Measurements from ENCODE around the gene EXOSC6.
"Not testable (repeated sequence)": the region's sequence is repeated elsewhere in the genome, so short reads cannot be mapped to it uniquely, and the experiment has no call there.

The EXOSC6 gene

GRCh38 chr16:70231831-70232230, 19.9 kb downstream of the EXOSC6 start:
- H3K36me3 Mint-ChIP-seq = peaks cover 89% of the 10 kb centered on the region
- not testable (repeated sequence) for DNase-seq (ENCODE audit: low spot score in 2 of 2); H3K27ac Mint-ChIP-seq; ATAC-seq; H3K4me3 Mint-ChIP-seq; H3K9me3 Mint-ChIP-seq; H3K4me1 Mint-ChIP-seq

- ATAC-seq; DNase-seq (ENCODE audit: low spot score in 2 of 2); H3K27ac Mint-ChIP-seq; H3K4me3 Mint-ChIP-seq; H3K9me3 Mint-ChIP-seq: not testable (repeated sequence)
- peaks cover 14% of the 10 kb centered on the region for H3K4me1 Mint-ChIP-seq
- H3K36me3 Mint-ChIP-seq = peaks cover 83% of the 10 kb centered on the region
These were observed 25.7 kb downstream of the EXOSC6 start for GRCh38 chr16:70226024-70226423.

GRCh38 chr16:70225430-70225829, 26.3 kb downstream of the EXOSC6 start:
- not testable (repeated sequence) for DNase-seq (ENCODE audit: low spot score in 2 of 2); ATAC-seq; H3K9me3 Mint-ChIP-seq; H3K4me3 Mint-ChIP-seq
- peaks cover 82% of the 10 kb centered on the region for H3K36me3 Mint-ChIP-seq
- H3K27ac Mint-ChIP-seq = peak overlapping the region; percentile 35
- H3K4me1 Mint-ChIP-seq = peaks cover 14% of the 10 kb centered on the region

- not testable (repeated sequence) for ATAC-seq; H3K27ac Mint-ChIP-seq; H3K9me3 Mint-ChIP-seq; DNase-seq (ENCODE audit: low spot score in 2 of 2); H3K4me3 Mint-ChIP-seq
- H3K36me3 Mint-ChIP-seq = peaks cover 84% of the 10 kb centered on the region
- peaks cover 14% of the 10 kb centered on the region for H3K4me1 Mint-ChIP-seq
These were observed 27.1 kb downstream of the EXOSC6 start for GRCh38 chr16:70224645-70225044.

- peak overlapping the region; percentile 71 for H3K27ac Mint-ChIP-seq
- peaks cover 86% of the 10 kb centered on the region for H3K36me3 Mint-ChIP-seq
- H3K4me1 Mint-ChIP-seq = peaks cover 14% of the 10 kb centered on the region
- not testable (repeated sequence) for ATAC-seq; DNase-seq (ENCODE audit: low spot score in 2 of 2); H3K4me3 Mint-ChIP-seq; H3K9me3 Mint-ChIP-seq
These were observed 27.7 kb downstream of the EXOSC6 start for GRCh38 chr16:70223971-70224513.

- Mint-ChIP-seq H3K27ac (peak overlapping the region; percentile 71), H3K36me3 (peaks cover 86% of the 10 kb centered on the region), H3K4me1 (peaks cover 14% of the 10 kb centered on the region)
- ATAC-seq; DNase-seq (ENCODE audit: low spot score in 2 of 2); H3K9me3 Mint-ChIP-seq; H3K4me3 Mint-ChIP-seq: not testable (repeated sequence)
These were observed 28.5 kb downstream of the EXOSC6 start for GRCh38 chr16:70223216-70223615.

- Mint-ChIP-seq H3K27ac (peak overlapping the region; percentile 71), H3K36me3 (peaks cover 86% of the 10 kb centered on the region), H3K4me1 (peaks cover 14% of the 10 kb centered on the region)
- H3K4me3 Mint-ChIP-seq; DNase-seq (ENCODE audit: low spot score in 2 of 2); ATAC-seq; H3K9me3 Mint-ChIP-seq: not testable (repeated sequence)
These were observed 29.2 kb downstream of the EXOSC6 start for GRCh38 chr16:70222574-70222973.

- H3K36me3 Mint-ChIP-seq = peaks cover 92% of the 10 kb centered on the region
- not testable (repeated sequence) for DNase-seq (ENCODE audit: low spot score in 2 of 2); ATAC-seq; H3K9me3 Mint-ChIP-seq; H3K4me3 Mint-ChIP-seq; H3K27ac Mint-ChIP-seq
- peaks cover 14% of the 10 kb centered on the region for H3K4me1 Mint-ChIP-seq
These were observed 33.2 kb downstream of the EXOSC6 start for GRCh38 chr16:70218586-70218985.

GRCh38 chr16:70206382-70206781, 45.4 kb downstream of the EXOSC6 start:
- not testable (repeated sequence) for H3K9me3 Mint-ChIP-seq, H3K4me3 Mint-ChIP-seq

GRCh38 chr16:70204668-70205405, 46.9 kb downstream of the EXOSC6 start:
- H3K4me1 Mint-ChIP-seq; H3K36me3 Mint-ChIP-seq; ATAC-seq; DNase-seq (ENCODE audit: low spot score in 2 of 2); H3K27ac Mint-ChIP-seq; H3K4me3 Mint-ChIP-seq; H3K9me3 Mint-ChIP-seq: not testable (repeated sequence)

More at GRCh38 chr16:70206382-70206781, 45.4 kb downstream of the EXOSC6 start:
- not testable (repeated sequence) for H3K36me3 Mint-ChIP-seq; ATAC-seq; DNase-seq (ENCODE audit: low spot score in 2 of 2); H3K4me1 Mint-ChIP-seq
- H3K27ac Mint-ChIP-seq = peak overlapping the region; percentile 10

GRCh38 chr16:70204010-70204409, 47.7 kb downstream of the EXOSC6 start:
- not testable (repeated sequence) for H3K4me1 Mint-ChIP-seq; H3K4me3 Mint-ChIP-seq; DNase-seq (ENCODE audit: low spot score in 2 of 2); ATAC-seq; H3K36me3 Mint-ChIP-seq; H3K27ac Mint-ChIP-seq; H3K9me3 Mint-ChIP-seq

GRCh38 chr16:70203508-70203907, 48.2 kb downstream of the EXOSC6 start:
- not testable (repeated sequence) for DNase-seq (ENCODE audit: low spot score in 2 of 2); H3K36me3 Mint-ChIP-seq; H3K9me3 Mint-ChIP-seq; H3K4me3 Mint-ChIP-seq; H3K4me1 Mint-ChIP-seq; H3K27ac Mint-ChIP-seq; ATAC-seq

GRCh38 chr16:70200063-70200462, 51.7 kb downstream of the EXOSC6 start:
- H3K27ac Mint-ChIP-seq, H3K4me3 Mint-ChIP-seq, ATAC-seq: not testable (repeated sequence)

GRCh38 chr16:70199170-70199569, 52.6 kb downstream of the EXOSC6 start:
- H3K4me3 Mint-ChIP-seq; ATAC-seq; H3K27ac Mint-ChIP-seq; H3K4me1 Mint-ChIP-seq; H3K36me3 Mint-ChIP-seq; H3K9me3 Mint-ChIP-seq; DNase-seq (ENCODE audit: low spot score in 2 of 2): not testable (repeated sequence)

More at GRCh38 chr16:70200063-70200462, 51.7 kb downstream of the EXOSC6 start:
- H3K36me3 Mint-ChIP-seq; H3K9me3 Mint-ChIP-seq; DNase-seq (ENCODE audit: low spot score in 2 of 2); H3K4me1 Mint-ChIP-seq: not testable (repeated sequence)

GRCh38 chr16:70198666-70199065, 53.1 kb downstream of the EXOSC6 start:
- H3K36me3 Mint-ChIP-seq; H3K9me3 Mint-ChIP-seq; H3K4me3 Mint-ChIP-seq; ATAC-seq; H3K4me1 Mint-ChIP-seq; H3K27ac Mint-ChIP-seq; DNase-seq (ENCODE audit: low spot score in 2 of 2): not testable (repeated sequence)

- not testable (repeated sequence) for H3K36me3 Mint-ChIP-seq; H3K9me3 Mint-ChIP-seq; H3K27ac Mint-ChIP-seq; H3K4me3 Mint-ChIP-seq; ATAC-seq; H3K4me1 Mint-ChIP-seq; DNase-seq (ENCODE audit: low spot score in 2 of 2)
These were observed 53.5 kb downstream of the EXOSC6 start for GRCh38 chr16:70198230-70198629.

Data from stimulated activated effector memory CD8-positive, alpha-beta T cell treated with anti-CD3 and anti-CD28 coated beads, Interleukin-12 subunit alpha, Interleukin-12 subunit beta, amount 100 ng/mL, for 72 hours (primary cell).